ENCODE measurements around the gene ENTPD2. TPM values are rescaled to one million over a fixed set of nuclear protein-coding genes. Genes with fewer than 3 reads are reported as not detected.

ENTPD2 gene
- total and polyA plus RNA-seq, 2 donors (not counting 3 experiments of a cell fraction or from before 2014, with no cell fraction given) = not detected

- no peak for DNase-seq (ENCODE audit: low read depth, low spot score)
Observed at GRCh38 chr9:137009217-137009616, 44.6 kb downstream of the ENTPD2 start.

More at GRCh38 chr9:137009217-137009616, 44.6 kb downstream of the ENTPD2 start:
- Histone ChIP-seq H3K9ac (replicated peaks; ENCODE audit: extremely low read depth, insufficient read depth, low read length) (no peak overlapping the region), H3K4me2 (ENCODE audit: insufficient read depth, low read length) (no peak overlapping the region), H3K79me2 (ENCODE audit: control insufficient read depth, insufficient read depth, low read length) (no peaks in the 10 kb centered on the region), H2AFZ (ENCODE audit: low read depth, low read length) (no peak overlapping the region), H3K4me3 (replicated peaks in 1 of 3; ENCODE audit: insufficient read depth in 1 of 3, low read depth in 1 of 3, low read length in 3 of 3) (no peak overlapping the region), H3K27ac (ENCODE audit: insufficient read depth, low read depth, low read length) (no peak overlapping the region), H3K4me1 (ENCODE audit: control insufficient read depth, extremely low read depth, insufficient read depth, low read length) (no peaks in the 10 kb centered on the region), H4K20me1 (replicated peaks; ENCODE audit: control insufficient read depth, extremely low read depth, insufficient read depth, low read length) (no peaks in the 10 kb centered on the region), H3K9me3 (replicated peaks; ENCODE audit: control insufficient read depth, insufficient read depth, low read length) (no peaks in the 10 kb centered on the region), H3K27me3 (ENCODE audit: control insufficient read depth in 2 of 2, insufficient read depth in 2 of 2, low read length in 2 of 2) (no peaks in the 10 kb centered on the region), H3K36me3 (ENCODE audit: control insufficient read depth in 2 of 2, extremely low read depth in 1 of 2, insufficient read depth in 2 of 2, low read length in 2 of 2) (no peaks in the 10 kb centered on the region), H3K9me1 (replicated peaks; ENCODE audit: control insufficient read depth, extremely low read depth, insufficient read depth, low read length) (no peaks in the 10 kb centered on the region)
- FAIRE-seq = no peak
- CTCF ChIA-PET = interaction anchor here (1.0 to 2.0 kb wide), 3 partner anchors 11 to 20 kb away, joined by 3 to 6 read pairs (median 5); no protein-coding TSS in a partner anchor
- no peak for TF ChIP-seq JUN (IDR thresholded peaks at IDR 0.05; ENCODE audit: borderline replicate concordance, insufficient read depth, insufficient read length, low read depth)
- no peak for TF ChIP-seq POLR2A (IDR thresholded peaks at IDR 0.05; ENCODE audit: low read depth, low read length)
- TF ChIP-seq EZH2 (IDR thresholded peaks at IDR 0.05; ENCODE audit: borderline replicate concordance, low read depth, low read length, severe bottlenecking) = no peak
- no peak for TF ChIP-seq CTCF (IDR thresholded peaks at IDR 0.05; ENCODE audit: extremely low read depth in 1 of 2, insufficient read depth in 1 of 2, low read depth in 1 of 2, low read length in 2 of 2)
- no peak for TF ChIP-seq FOS (IDR thresholded peaks at IDR 0.05; ENCODE audit: borderline replicate concordance, insufficient read depth, low read length)
- TF ChIP-seq MYC (IDR thresholded peaks at IDR 0.05; ENCODE audit: low read depth, low read length) = no peak
- no peak for TF ChIP-seq POLR2AphosphoS5 (IDR thresholded peaks at IDR 0.05; ENCODE audit: insufficient read depth, low read depth, low read length)
- no peak for TF ChIP-seq MAX (IDR thresholded peaks at IDR 0.05; ENCODE audit: insufficient read depth, insufficient read length)
- no peak for TF ChIP-seq GATA2 (IDR thresholded peaks at IDR 0.05; ENCODE audit: insufficient read depth, insufficient read length, low read depth, low read length)
- dilution Hi-C loops (cut with MboI; ENCODE audit: extremely low pct_ligation_motif_present, low sequenced_read_pairs) = no loop called here
- intact Hi-C loops (cut with micrococcal nuclease) = no loop called here
- POLR2A ChIA-PET = no interaction called here
- no TSS peak for BruUV-seq (replicated peaks)
